ENCODE data around the gene GYG1.

The GYG1 gene

GRCh38 chr3:149016669-149017541 lies 25.6 kb downstream of the GYG1 start:
- no peak for DNase-seq (ENCODE audit: low spot score)

- DNase-seq (ENCODE audit: low spot score) = no peak
Observed at GRCh38 chr3:149018247-149018646, 26.9 kb downstream of the GYG1 start.

GRCh38 chr3:149019580-149019979 lies 28.2 kb downstream of the GYG1 start:
- DNase-seq (ENCODE audit: low spot score) = no peak

GRCh38 chr3:149020196-149020838 lies 29.0 kb downstream of the GYG1 start:
- DNase-seq (ENCODE audit: low spot score) = no peak

- no peak for DNase-seq (ENCODE audit: low spot score)
Observed at GRCh38 chr3:149020839-149021252, 29.5 kb downstream of the GYG1 start.

GRCh38 chr3:149021830-149022229 lies 30.5 kb downstream of the GYG1 start:
- no peak for DNase-seq (ENCODE audit: low spot score)

GRCh38 chr3:149023951-149024350 lies 32.6 kb downstream of the GYG1 start:
- DNase-seq (ENCODE audit: low spot score) = no peak

- no peak for DNase-seq (ENCODE audit: low spot score)
Observed at GRCh38 chr3:149026718-149027117, 35.4 kb downstream of the GYG1 start.

GRCh38 chr3:149031096-149031495 lies 39.8 kb downstream of the GYG1 start:
- no peak for DNase-seq (ENCODE audit: low spot score)

- DNase-seq (ENCODE audit: low spot score) = no peak
Observed at GRCh38 chr3:149037684-149038083, 46.3 kb downstream of the GYG1 start.

- DNase-seq (ENCODE audit: low spot score) = no peak
Observed at GRCh38 chr3:149038322-149038721, 47.0 kb downstream of the GYG1 start.

GRCh38 chr3:149042789-149043386 lies 51.5 kb downstream of the GYG1 start:
- no peak for DNase-seq (ENCODE audit: low spot score)

- DNase-seq (ENCODE audit: low spot score) = no peak
Observed at GRCh38 chr3:149044339-149045083, 53.2 kb downstream of the GYG1 start.

- DNase-seq (ENCODE audit: low spot score) = no peak
Observed at GRCh38 chr3:149055575-149055974, 64.2 kb downstream of the GYG1 start.

GRCh38 chr3:149058198-149058597 lies 66.9 kb downstream of the GYG1 start:
- no peak for DNase-seq (ENCODE audit: low spot score)

- no peak for DNase-seq (ENCODE audit: low spot score)
Observed at GRCh38 chr3:149058602-149059001, 67.3 kb downstream of the GYG1 start.

GRCh38 chr3:149061776-149062175 lies 70.4 kb downstream of the GYG1 start:
- DNase-seq (ENCODE audit: low spot score) = no peak

GRCh38 chr3:149067883-149068282 lies 76.5 kb downstream of the GYG1 start:
- DNase-seq (ENCODE audit: low spot score) = no peak
